Left colon (tissue), 2 donors: ENCODE data around the gene RNF8. TPM values are rescaled to one million over a fixed set of nuclear protein-coding genes. Genes with fewer than 3 reads are reported as not detected.
"Not testable (repeated sequence)": the region's sequence is repeated elsewhere in the genome, so short reads cannot be mapped to it uniquely, and the experiment has no call there.

Source experiments
- ATAC-seq: fragments of 200-7000 bp; cut with Tn5 transposase; one replicate; pipeline ENCODE4 v1.9.1; 2020; ENCODE audit warnings: mild to moderate bottlenecking, moderate library complexity
- DNase-seq, 2 donors: peaks; one replicate each; pipeline ENCODE4 v3.0.0-alpha.2; 2020
- intact Hi-C, 2 donors: fragments of 100-400 bp; cut with DNase I in 1 of 2; cut with micrococcal nuclease in 1 of 2; formaldehyde crosslinking; loops; one replicate each; pipeline versions ENCODE4 v1.11.2 to v1.14.0; 2022; cut with DNase I, micrococcal nuclease
- long read RNA-seq: library from polyadenylated mRNA; unstranded; transcript quantifications from one replicate; pipeline ENCODE4 v2.0.0, GENCODE V29; 2021
- total RNA-seq, 2 donors: library from RNA; stranded (reverse); fragmentation: NEBNext Ultra II Directional; extraction: Animal tissue kit (Norgen Biotek cat#: 25700); gene quantifications; one replicate each; pipeline ENCODE4 v1.2.1, GENCODE V29; 2021
- donor health status: DM: no; HTN: no; CAD: no.
- donor health status: DM: yes; HTN: yes; CAD: no.

Gene RNF8, protein sequence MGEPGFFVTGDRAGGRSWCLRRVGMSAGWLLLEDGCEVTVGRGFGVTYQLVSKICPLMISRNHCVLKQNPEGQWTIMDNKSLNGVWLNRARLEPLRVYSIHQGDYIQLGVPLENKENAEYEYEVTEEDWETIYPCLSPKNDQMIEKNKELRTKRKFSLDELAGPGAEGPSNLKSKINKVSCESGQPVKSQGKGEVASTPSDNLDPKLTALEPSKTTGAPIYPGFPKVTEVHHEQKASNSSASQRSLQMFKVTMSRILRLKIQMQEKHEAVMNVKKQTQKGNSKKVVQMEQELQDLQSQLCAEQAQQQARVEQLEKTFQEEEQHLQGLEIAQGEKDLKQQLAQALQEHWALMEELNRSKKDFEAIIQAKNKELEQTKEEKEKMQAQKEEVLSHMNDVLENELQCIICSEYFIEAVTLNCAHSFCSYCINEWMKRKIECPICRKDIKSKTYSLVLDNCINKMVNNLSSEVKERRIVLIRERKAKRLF
- total RNA-seq: 10 to 100 TPM; 11.9 to 12.5 TPM
- long read RNA-seq, full-length matches to known transcripts: 12 of 13 reads
- long read RNA-seq, partial matches to known transcripts: 1 of 13 reads
- long read RNA-seq, other reads (novel, unspliced or antisense): 0 of 13 reads

DNA sequence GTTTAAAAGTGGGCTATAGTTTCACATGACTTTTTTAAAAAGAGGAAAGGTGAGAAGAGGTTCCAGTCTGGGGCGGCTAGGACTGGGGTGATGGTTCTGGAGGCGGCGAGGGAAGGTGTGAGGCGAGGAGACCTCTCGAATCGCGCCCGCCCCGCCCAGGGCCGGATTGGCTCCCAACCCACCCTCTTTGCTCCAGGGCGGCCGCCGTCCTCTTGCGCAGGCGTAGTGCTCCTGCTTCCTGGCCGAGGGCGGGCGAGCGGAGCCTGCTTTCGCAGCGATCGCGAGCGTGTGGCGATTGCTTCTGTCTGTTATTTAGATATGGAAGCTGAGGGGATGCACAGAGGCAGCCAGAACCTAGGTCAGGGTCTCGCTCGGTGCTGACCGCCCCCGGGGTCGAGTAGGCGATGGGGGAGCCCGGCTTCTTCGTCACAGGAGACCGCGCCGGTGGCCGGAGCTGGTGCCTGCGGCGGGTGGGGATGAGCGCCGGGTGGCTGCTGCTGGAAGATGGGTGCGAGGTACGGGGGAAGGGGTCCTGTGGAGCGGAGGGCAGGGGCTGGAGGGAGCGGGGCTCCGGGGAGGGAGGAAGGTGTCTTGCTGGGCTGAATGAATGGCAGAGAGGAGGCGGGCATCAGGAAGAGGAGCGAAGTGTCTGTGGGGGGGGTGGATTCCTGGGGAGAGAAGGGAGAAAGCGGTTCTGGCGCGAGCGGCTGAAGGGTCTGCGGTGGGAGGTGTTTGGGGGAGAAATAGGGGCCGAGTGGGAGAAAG lies at the start of gene RNF8:
Gene RNF8 (plus strand): TSS at position 223 of the 765 bp plus-strand sequence. CDS start 182 bp downstream, at position 405.
- intact Hi-C loops: no loop called here
- DNase-seq: peak; percentile 91 to 96
- ATAC-seq: peak; percentile 97

DNA sequence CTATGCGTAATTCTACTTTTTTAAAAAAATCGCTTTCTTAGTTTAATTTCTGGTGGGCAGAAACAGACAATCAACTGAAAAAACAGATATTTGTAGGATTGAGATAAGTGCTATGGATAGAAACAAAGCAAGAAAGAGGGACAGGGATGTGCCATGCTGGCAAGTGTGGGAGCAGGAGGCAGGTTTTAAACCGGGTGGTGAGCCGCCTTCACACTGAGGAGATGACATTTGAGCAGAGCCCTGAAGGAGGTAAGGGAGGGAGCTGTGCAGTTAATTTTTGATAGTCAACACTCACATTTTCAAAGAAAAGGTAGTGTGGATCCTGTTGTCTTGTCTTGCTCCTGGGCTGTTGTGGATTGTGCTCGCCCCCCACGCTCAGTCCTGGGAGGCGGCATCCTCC lies 49.0 kb upstream of the RNF8 start:
- intact Hi-C loops: no loop called here
- ATAC-seq: no peak
- no peak for DNase-seq

DNA sequence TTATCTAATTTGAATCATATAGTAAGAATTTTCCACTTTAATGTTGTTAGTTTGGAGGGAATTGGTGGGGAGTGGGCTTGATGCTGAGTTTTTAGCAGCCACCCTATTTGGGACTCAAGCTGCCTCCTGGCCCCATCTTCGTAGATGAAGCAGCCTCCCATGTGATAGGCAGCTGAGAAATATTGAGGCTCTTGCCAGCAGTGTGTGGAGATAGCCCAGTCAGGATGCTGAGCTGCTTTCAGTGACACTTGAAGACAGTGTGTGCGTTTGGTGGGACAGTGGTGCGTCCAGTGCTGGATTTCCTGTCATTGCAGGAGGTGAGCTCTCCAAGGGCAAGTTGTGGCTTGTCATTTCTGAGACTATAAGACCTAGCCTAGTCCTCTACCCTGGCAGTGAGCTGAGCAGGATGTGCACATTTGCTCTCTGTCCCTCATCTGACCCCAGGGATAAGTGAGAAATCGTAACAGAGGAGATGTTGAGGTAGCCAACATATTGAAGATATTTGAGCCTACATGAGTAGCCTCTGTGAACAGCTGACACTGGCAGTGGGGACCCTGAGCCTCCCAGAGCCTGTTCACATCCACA lies 47.9 kb upstream of the RNF8 start:
- ATAC-seq: no peak
- no peak for DNase-seq
- intact Hi-C loops: no loop called here

DNA sequence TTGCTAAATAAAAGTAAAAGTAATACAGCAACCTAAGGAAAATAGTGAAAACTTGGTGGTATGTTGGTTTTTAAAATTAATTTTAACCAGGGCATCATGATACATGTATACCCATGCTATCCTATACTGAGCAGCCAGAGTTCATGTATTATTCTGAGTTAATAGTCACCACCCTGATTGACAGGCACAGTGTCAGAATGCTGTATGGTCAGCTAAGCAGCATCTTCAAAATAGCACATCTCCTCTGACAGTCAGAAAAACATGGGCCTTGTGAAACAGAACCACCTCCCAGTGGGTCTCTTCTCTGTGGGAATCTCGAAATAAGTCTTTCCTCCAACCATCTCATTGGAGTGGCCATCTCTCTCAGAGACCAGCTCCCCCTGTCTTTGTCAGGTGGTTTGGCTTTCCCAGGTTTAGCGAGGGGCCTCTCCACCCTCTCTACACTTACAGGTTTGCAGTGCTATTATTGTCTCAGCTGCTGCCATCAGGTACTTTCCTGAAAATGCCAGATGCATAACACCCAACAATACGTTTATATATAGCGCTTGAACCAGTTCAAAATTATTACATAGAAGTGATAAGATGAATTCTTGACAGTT lies 47.1 kb upstream of the RNF8 start:
- DNase-seq: no peak
- intact Hi-C loops: no loop called here

DNA sequence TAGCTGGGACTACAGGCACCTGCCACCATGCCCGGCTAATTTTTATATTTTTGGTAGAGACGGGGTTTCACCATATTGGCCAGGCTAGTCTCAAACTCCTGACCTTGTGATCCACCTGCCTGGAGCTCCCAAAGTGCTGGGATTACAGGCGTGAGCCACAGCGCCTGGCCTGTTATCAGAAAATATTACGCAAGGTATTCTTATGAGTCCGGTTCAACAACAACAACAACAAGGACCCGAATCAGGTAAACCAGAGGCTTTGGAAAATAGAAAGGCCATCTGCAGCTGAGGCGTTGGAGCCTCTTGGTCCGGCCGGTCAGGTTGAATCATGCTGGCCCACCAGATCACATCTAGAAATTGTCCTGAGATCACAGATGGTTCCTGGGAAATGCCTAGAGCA lies 46.3 kb upstream of the RNF8 start:
- intact Hi-C loops, ATAC-seq, DNase-seq: not testable (repeated sequence)

More for the DNA sequence above, 47.1 kb upstream of the RNF8 start:
- no peak for ATAC-seq

DNA sequence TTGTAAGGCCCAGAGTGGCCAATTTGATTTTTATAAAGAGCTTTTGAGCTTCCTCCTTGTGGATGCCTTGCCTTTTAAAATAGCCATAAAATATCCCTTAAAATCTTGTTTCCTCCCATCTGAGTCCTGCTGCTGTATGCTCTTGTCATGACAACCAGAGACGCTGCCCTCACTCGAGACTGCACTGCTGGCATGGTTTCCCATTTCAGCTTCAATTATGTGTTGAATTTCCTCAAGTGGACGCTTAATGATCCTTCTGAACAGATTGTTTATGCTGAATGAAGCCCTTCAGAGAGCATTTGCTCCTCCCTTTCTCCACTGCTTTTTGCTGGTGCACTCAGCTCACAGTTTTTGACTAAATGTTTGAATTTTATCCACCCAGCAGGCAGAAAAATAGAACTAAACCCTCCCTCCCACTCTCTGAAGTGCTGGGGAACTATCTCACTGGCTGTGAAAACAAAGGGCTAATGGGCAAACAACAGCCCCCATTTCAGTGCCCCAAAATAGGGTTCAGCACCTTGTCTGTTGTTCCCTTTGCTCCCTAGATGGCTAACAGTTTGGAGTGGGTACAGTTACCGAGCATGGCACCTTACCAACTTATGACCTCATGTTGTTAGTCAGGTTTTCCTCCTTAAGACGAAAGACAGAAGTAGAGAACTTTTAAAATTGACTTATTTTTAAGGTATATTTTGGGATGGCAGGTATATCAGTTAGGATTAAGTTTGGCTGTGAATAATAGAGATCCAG lies 45.5 kb upstream of the RNF8 start:
- intact Hi-C loops: no loop called here
- ATAC-seq: no peak

DNA sequence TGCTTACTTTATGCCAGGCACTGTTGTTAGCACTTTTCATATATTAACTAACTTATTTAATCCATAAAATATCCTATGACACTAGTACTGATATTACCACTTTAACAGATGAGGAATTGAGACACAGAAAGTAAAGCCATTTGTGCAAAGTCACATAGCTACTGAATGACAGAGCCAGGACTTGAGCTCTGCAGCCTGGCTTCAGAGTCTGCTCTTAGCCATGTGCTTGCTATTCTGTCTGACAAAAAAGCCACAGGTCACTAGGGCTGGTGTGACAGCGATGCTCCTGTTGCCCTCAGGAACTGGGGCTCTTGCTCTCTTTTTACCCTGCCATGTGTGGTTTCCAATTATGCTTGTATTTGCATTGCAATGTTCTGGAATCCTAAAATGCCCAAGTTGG lies 44.7 kb upstream of the RNF8 start:
- ATAC-seq: no peak
- intact Hi-C loops: no loop called here
- no peak for DNase-seq

More for the DNA sequence above, 45.5 kb upstream of the RNF8 start:
- no peak for DNase-seq

DNA sequence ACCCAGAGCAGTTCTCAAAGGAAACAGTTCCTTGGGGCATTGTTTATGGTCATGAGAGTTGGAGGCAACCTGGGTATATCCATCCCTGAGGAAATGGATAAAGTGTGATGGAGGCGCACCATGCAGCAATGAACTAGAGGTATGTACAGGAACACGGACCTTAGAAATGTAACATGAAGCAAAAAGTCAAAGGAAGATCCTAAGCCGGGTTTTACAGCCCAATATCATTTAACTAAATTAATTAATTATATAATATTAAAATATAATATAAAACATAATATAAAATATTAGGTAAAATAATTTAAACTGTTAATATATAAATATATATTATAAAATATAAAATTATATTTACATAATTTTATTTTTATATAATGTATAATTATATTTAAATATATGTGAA lies 44.1 kb upstream of the RNF8 start:
- ATAC-seq: no peak
- intact Hi-C loops: no loop called here
- no peak for DNase-seq

DNA sequence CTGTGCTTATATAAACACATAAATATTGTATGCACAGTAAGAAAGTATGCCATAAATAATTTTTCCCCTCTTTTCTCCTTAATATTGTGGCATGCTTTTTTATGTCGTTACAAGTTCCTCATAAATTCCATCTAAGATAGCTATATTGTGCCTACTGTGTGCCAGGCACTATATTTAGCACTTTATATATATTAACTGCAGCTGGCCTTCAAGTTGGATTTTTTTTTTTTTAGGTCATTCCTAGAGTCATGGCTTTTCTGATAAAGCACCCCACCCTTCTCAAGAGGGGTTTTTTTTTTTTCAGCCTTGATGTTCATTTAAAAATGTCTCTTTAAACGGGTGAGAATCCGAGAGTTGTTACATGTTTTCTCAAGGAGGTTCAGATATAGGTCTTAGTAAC lies 42.8 kb upstream of the RNF8 start:
- intact Hi-C loops: no loop called here
- no peak for DNase-seq
- ATAC-seq: no peak

DNA sequence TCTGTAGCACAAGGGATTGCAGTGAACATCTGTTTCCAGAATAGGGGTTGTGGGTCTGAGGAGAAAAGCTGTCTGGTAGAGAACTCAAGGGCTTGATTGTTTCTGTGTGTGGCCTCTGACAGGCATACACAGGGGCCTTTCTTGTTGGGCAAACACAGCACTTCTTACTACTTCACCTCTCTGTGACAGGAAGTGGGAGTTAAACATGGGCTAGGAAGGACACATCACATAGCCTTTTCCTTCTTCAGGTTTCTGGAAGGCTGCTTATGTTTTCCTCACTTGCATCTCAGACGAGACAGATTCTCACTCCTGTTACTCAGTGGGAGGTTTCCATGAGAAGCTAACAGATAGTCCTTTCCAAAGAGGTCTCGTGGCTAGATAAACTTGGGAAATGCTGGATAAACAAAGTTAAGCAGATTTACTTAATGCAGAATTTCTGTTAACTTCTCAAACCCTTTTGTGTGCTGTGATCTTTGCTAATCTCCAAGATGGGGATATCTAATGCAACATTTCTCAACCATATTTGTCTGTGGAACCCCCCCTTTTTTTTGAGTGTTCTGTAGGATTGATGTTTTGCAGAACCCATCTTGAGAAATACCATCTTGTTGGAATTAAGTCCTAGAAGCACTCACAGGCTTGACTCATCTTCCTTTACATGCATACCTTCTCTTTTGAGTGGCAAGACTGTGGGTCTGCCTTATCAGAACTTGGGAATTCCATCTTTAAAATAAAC lies 41.9 kb upstream of the RNF8 start:
- DNase-seq (no peak), ATAC-seq (no peak)
- intact Hi-C loops: no loop called here

DNA sequence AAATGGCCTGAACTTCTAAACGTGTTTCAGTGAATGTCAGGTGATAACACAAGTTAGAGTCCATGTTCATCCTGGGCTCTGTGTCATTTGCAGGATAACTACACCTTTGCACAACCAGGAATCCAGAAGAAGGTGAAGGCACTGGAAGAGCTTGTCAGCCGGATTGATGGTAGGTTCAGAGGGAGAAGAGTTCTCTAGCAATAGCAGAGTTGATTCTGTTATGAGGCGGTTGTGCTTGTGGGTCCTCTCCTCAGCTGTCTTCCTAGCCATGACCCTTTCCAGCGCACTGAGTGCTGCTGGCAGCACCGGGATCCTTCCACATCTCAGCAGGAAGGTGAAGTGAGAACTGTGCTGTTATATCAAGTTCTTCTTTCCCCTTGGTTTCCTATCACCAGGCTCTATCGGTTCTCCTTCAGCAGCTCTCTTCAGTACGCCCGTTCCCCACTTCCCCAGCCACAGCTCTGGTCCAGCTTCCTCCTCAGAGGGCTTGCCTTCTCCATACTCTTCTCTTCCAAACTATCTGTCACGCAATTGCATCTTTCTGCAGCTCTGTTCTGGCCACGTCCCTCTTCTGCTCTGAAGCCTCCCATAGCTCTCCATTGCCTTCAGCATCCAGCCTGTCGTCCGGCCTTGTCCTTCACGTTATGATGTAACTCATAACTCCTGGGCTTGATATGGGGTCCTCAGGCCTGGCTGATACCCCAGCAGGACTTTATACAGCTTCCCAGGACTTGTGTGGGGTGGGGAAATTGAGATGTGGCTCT lies 39.9 kb upstream of the RNF8 start:
- ATAC-seq: no peak
- intact Hi-C loops: no loop called here
- DNase-seq: no peak

DNA sequence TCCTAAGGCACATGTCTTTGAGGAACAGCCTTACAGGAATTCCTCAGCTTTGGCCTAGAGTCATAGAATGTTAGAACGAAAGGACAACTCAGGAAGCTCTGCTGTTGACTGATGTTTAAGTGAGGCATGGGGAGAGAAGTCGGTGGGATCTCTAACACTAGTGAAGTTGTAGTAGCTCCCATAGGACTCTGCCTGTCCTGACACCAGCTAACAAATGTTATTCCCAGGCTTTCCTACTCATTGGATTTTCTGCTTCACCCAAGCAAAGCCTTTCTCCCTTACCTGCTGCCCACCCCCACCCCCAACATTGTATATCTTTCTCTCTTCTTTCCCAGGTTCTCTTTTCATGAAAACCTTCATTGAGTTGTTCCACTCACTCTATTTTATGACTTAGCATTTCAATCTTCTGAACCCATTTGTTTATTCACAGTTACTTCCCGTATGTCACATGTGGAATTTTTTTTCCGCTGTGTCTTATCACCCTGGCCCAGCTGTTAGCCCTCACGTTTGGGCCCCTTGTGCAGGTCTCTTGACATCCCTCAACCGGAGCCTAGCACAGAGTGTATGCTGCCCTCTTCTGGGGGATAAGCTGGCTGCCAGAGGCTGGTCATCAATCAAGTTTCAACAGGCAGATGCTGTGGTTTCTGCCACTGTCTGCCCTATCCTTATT lies 39.2 kb upstream of the RNF8 start:
- intact Hi-C loops: no loop called here
- peak in 1 of 2 donors; percentile 20 for DNase-seq
- ATAC-seq: peak; percentile 56

DNA sequence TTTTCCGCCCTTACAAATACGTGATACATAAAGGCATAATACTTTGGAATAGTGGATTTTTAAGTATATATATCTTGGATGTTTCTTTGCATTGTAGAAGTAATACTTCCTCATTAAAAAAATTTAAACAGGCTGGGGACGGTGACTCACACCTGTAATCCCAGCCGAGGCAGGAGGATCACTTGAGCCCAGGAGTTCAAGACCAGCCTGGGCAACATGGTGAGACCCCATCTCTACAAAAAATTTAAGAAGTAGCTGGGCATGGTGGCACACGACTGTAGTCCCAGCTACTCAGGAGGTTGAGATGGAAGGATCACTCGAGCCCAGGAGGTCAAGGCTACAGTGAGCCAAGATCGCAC lies 38.6 kb upstream of the RNF8 start:
- ATAC-seq (no peak), DNase-seq (no peak)
- intact Hi-C loops: no loop called here

DNA sequence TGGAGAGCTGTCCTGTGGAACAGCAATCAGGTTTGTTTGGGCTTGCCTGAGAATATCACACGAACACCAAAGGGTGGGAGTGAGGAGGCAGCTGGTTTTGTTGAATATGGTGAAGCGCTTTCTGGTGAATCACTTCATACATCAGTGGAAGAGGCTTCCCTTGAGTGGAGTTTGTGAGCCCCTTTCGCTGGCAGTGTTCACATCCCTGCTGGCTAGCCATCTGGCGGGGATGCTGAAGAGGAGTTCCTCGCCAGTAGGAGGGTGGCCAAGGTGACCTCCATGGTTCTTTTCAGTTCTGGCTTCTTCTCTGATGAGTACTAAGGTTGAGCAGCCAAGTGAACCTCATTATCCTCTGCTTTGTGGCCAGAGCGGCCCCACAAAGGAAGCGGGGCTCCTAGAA lies 37.7 kb upstream of the RNF8 start:
- no peak for DNase-seq
- ATAC-seq: no peak
- intact Hi-C loops: no loop called here

DNA sequence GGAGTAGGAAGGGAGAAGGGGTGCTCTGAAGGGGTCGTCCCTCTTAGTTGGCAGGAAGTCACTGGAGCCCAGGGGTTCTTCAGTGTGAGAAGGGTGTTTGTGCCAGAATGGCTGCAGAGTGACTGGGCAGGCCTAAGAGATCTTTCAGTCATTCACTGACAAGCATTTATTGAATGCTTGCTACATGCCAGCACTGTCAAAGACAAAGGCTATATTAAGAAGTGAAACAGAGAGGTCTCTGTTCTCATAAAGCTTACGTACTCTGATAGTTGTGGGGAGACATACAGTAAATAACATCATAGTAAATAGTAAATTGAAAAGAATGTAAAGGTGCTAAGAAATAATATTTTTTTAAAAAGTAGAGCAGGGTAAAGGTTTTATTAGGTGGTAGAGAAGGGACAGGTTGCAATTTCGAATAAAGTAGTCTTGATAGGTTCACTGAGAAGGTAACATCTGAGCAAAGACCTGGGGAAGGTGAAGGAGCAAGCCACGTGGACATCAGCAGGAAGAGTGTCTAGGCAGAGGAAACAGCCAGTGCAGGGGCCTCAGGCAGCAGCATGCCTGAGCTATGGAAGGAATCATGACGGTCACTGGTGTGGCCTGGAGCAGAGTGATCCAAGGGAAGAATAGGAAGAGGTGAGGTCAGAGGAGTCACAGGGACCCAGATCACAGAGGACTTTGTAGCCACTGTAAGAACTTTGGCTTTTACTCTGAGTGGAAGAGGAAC lies 36.3 kb upstream of the RNF8 start:
- no peak for ATAC-seq
- no peak for DNase-seq
- intact Hi-C loops: no loop called here

DNA sequence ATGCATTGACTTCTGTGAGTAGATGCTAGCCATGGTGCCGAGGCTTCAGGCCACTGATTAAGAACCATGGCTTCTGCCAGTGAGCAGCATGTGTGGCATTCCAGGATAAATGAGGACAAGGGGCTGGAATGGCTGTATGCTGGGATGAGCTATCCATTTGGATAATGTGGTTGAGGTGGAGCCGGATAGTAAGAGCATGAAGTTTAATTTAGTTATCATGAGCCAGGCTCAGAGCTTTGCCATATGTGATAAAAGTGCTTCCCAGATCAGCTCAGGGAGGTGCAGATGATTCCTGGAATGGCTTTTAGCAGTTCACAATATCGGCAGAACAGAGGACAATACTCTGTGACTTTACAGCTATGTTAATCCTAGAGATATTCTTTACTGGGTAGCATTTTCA lies 34.6 kb upstream of the RNF8 start:
- ATAC-seq (no peak), DNase-seq (no peak)
- intact Hi-C loops: no loop called here
